HL-60 (cell line): Measurements from ENCODE around the gene PRC1.

ENCODE experiments used
- DNase-seq, 2 experiments: peaks; one replicate each; pipeline ENCODE4 v3.0.0-alpha.2; 2010 to 2020; ENCODE audit warnings: low read depth in 1 of 2, low spot score in 1 of 2
- H3K27ac ChIP-seq: fragments of 250-450 bp; sonication (Bioruptor Pico); replicated peaks from 2 replicates; pipeline ENCODE4 v1.5.1; 2020; ENCODE audit warnings: mild to moderate bottlenecking, moderate library complexity
- H3K27me3 ChIP-seq: fragments of 250-450 bp; sonication (Bioruptor Pico); 2 replicates; pipeline ENCODE4 v1.5.1; 2021; ENCODE audit warnings: mild to moderate bottlenecking, moderate library complexity; ENCODE audit not compliant: insufficient read depth, poor library complexity, severe bottlenecking
- H3K4me3 ChIP-seq: replicated peaks from 2 replicates; pipeline ENCODE4 v1.5.1; 2011; ENCODE audit warnings: mild to moderate bottlenecking, control low read depth, low read length; ENCODE audit not compliant: insufficient read depth
- GABPA ChIP-seq: IDR thresholded peaks from 2 replicates; pipeline ENCODE4 v1.6.1; 2012; ENCODE audit warnings: low read depth
- POLR2AphosphoS5 ChIP-seq: IDR thresholded peaks from 2 replicates; pipeline ENCODE4 v1.6.1; 2012; ENCODE audit warnings: low read depth
- REST ChIP-seq: IDR thresholded peaks from 2 replicates; pipeline ENCODE4 v1.6.1; 2012; ENCODE audit warnings: low read depth; ENCODE audit not compliant: insufficient replicate concordance
- SPI1 ChIP-seq: IDR thresholded peaks from 2 replicates; pipeline ENCODE4 v1.6.1; 2012; ENCODE audit warnings: low read depth, mild to moderate bottlenecking, borderline replicate concordance
- TF ChIP-seq, protein P1 (sequence below): IDR thresholded peaks from one replicate; pipeline ENCODE4 v1.5.1; 2011; ENCODE audit warnings: low read length, control low read depth, inconsistent platforms; ENCODE audit not compliant: insufficient read depth

The PRC1 gene

DNA sequence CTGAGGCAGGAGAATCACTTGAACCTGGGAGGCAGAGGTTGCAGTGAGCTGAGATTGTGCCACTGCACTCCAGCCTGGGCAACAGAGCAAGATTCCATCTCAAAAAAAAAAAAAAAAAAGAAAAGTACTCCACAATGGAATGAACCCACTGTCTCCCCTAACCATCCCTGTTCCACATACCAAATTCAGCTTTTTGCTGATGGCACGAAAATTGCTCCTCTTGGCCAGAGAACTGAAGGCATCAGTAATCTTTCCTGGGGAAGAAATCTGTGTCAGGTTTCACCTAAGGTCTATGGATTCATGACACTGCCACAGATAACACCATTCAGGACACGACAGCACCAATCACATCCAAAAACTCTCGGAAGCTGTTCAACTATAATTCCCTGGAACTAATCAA lies 6.9 kb upstream of the PRC1 start:
- no peak for DNase-seq
- H3K4me3 ChIP-seq: no peak overlapping the region
- H3K27ac ChIP-seq: no peak overlapping the region
- TF ChIP-seq, protein P1, sequence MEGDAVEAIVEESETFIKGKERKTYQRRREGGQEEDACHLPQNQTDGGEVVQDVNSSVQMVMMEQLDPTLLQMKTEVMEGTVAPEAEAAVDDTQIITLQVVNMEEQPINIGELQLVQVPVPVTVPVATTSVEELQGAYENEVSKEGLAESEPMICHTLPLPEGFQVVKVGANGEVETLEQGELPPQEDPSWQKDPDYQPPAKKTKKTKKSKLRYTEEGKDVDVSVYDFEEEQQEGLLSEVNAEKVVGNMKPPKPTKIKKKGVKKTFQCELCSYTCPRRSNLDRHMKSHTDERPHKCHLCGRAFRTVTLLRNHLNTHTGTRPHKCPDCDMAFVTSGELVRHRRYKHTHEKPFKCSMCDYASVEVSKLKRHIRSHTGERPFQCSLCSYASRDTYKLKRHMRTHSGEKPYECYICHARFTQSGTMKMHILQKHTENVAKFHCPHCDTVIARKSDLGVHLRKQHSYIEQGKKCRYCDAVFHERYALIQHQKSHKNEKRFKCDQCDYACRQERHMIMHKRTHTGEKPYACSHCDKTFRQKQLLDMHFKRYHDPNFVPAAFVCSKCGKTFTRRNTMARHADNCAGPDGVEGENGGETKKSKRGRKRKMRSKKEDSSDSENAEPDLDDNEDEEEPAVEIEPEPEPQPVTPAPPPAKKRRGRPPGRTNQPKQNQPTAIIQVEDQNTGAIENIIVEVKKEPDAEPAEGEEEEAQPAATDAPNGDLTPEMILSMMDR: no peak
- TF ChIP-seq SPI1 (no peak), REST (no peak), GABPA (no peak), POLR2AphosphoS5 (no peak)
- no peaks in the 10 kb centered on the region for H3K27me3 ChIP-seq

- TF ChIP-seq GABPA (no peak), REST (no peak), SPI1 (no peak), POLR2AphosphoS5 (no peak)
- TF ChIP-seq, protein P1: no peak
Measured at GRCh38 chr15:90998737-90999136, 4.4 kb upstream of the PRC1 start.

GRCh38 chr15:90994059-90994416 lies 297 bp downstream of the PRC1 start:
- Histone ChIP-seq H3K4me3 (peak overlapping the region; percentile 87), H3K27ac (peak overlapping the region; percentile 98), H3K27me3 (no peaks in the 10 kb centered on the region)
- TF ChIP-seq GABPA (no peak), REST (no peak), SPI1 (no peak), POLR2AphosphoS5 (no peak)
- TF ChIP-seq, protein P1: no peak
- DNase-seq: no peak

More at GRCh38 chr15:90998737-90999136, 4.4 kb upstream of the PRC1 start:
- H3K27me3 ChIP-seq: no peaks in the 10 kb centered on the region
- H3K4me3 ChIP-seq: no peak overlapping the region
- no peak overlapping the region for H3K27ac ChIP-seq
- DNase-seq: no peak
